ENCODE measurements around the gene ALOX15. TPM values are rescaled to one million over a fixed set of nuclear protein-coding genes. Genes with fewer than 3 reads are reported as not detected.

ALOX15 gene
- total and polyA plus RNA-seq, 9 of the 15 experiments (the other 6 are each of a cell fraction or from before 2014, with no cell fraction given) = not detected

DNA sequence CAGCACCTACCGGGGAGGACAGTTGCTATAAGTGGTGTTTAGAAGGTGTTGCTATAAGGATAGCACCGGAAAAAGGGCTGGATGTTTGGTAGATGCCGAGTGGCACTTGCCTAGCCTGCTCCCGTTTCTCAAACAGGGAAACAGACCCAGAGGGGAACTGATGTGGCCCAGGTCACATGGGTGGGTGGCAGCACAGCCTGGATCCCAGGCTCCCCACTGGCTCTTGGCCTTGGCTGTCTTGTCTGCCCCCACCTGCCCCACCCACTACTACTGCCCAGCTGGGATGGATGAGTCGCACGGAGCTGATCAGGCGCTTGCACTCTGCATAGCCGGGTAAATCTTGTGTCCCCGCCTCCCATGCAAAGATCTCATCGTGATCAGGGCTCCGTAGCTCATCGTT, 49.9 kb downstream of the ALOX15 start:
- in situ Hi-C loops (cut with MboI) (no loop called here), intact Hi-C loops (cut with micrococcal nuclease) (no loop called here)
- Histone ChIP-seq H3K4me3 (no peak overlapping the region), H4K20me1 (replicated peaks; ENCODE audit: control insufficient read depth, insufficient read depth, low read length) (peaks cover 13% of the 10 kb centered on the region; the same call in 1 of the 2 replicates), H2AFZ (ENCODE audit: low read depth, low read length) (no peak overlapping the region), H3K9me3 (replicated peaks; ENCODE audit: control insufficient read depth, insufficient read depth, low read depth, low read length) (no peaks in the 10 kb centered on the region), H3K9me1 (ENCODE audit: control insufficient read depth, insufficient read depth, low read length) (no peaks in the 10 kb centered on the region), H3K27ac (ENCODE audit: extremely low read depth, low read depth, low read length) (no peak overlapping the region), H3K27me3 (ENCODE audit: control insufficient read depth in 2 of 2, insufficient read depth in 2 of 2, low read length in 2 of 2) (peaks cover 2 to 75% of the 10 kb centered on the region in 2 experiments; a peak in 4 of 5 replicates), H3K79me2 (ENCODE audit: control insufficient read depth, insufficient read depth, low read length) (no peaks in the 10 kb centered on the region), H3K9ac (ENCODE audit: insufficient read depth in 1 of 2, low read depth in 2 of 2, low read length in 2 of 2) (no peak overlapping the region), H3K4me2 (ENCODE audit: insufficient read depth, low read length) (no peak overlapping the region), H3K4me1 (replicated peaks in 1 of 2; ENCODE audit: control insufficient read depth in 2 of 2, insufficient read depth in 2 of 2, low read length in 2 of 2) (peaks cover 6 to 20% of the 10 kb centered on the region in 2 experiments; a peak in 4 of 5 replicates), H3K36me3 (ENCODE audit: control insufficient read depth, insufficient read depth, low read length) (no peaks in the 10 kb centered on the region)
- CTCF ChIA-PET (ENCODE audit: low intra/inter-chr PET ratio) = no interaction called here
- no peak for FAIRE-seq
- WGBS (ENCODE audit: insufficient coverage, low coverage, missing lambda C conversion rate) = 0% methylated on average over 10 of the region's 12 CpGs
- POLR2A ChIA-PET = interaction anchor here (0.7 kb wide), 1 partner anchor 9 kb away, joined by 4 read pairs; no protein-coding TSS in a partner anchor
- BruUV-seq (replicated peaks) = no TSS peak
- TF ChIP-seq SRF (CRISPR knock-in tag; IDR thresholded peaks at IDR 0.05) = no peak
- TF ChIP-seq SMARCA5 (IDR thresholded peaks at IDR 0.05) = no peak
- no peak for TF ChIP-seq STAG1 (CRISPR knock-in tag; IDR thresholded peaks at IDR 0.05; ENCODE audit: borderline replicate concordance)
- TF ChIP-seq ZNF41 (CRISPR knock-in tag; conservative IDR thresholded peaks at IDR 0.05) = no peak
- TF ChIP-seq NCOA6 (IDR thresholded peaks at IDR 0.05) = no peak
- no peak for TF ChIP-seq ZNF79 (CRISPR knock-in tag; IDR thresholded peaks at IDR 0.05; ENCODE audit: low read depth)
- no peak for TF ChIP-seq ZNF436 (CRISPR knock-in tag; IDR thresholded peaks at IDR 0.05)
- no peak for TF ChIP-seq MAFK (IDR thresholded peaks at IDR 0.05; ENCODE audit: low read length)
- ATAC-seq = no peak
- no peak for DNase-seq (ENCODE audit: extremely low read depth in 1 of 4, low spot score in 3 of 4)

Data from K562 (cell line).